ENCODE data around the gene DERA.
A peak's percentile ranks its signal among the peaks of the same experiment; 100 is the strongest.
"Not testable (repeated sequence)": the region's sequence is repeated elsewhere in the genome, so short reads cannot be mapped to it uniquely, and the experiment has no call there.

DERA gene

GRCh38 chr12:15910864-15911721, at the start of gene DERA:
Gene DERA, plus strand, starts transcription at chr12:15911332. Its CDS starts 52 bp downstream, at chr12:15911384.
- DNase-seq: peak; percentile 72 to 77

GRCh38 chr12:15861404-15861803, 49.7 kb upstream of the DERA start:
- DNase-seq: no peak

GRCh38 chr12:15862840-15863239, 48.3 kb upstream of the DERA start:
- no peak for DNase-seq

GRCh38 chr12:15863372-15863771, 47.8 kb upstream of the DERA start:
- no peak for DNase-seq

GRCh38 chr12:15863984-15864383, 47.1 kb upstream of the DERA start:
- peak; percentile 60 to 62 for DNase-seq

- no peak for DNase-seq
Observed at GRCh38 chr12:15868186-15868585, 42.9 kb upstream of the DERA start.

GRCh38 chr12:15873556-15873955, 37.6 kb upstream of the DERA start:
- DNase-seq: no peak

- DNase-seq: not testable (repeated sequence)
Observed at GRCh38 chr12:15874556-15875145, 36.5 kb upstream of the DERA start.

- no peak for DNase-seq
Observed at GRCh38 chr12:15875863-15876262, 35.3 kb upstream of the DERA start.

GRCh38 chr12:15879413-15879812, 31.7 kb upstream of the DERA start:
- no peak for DNase-seq

- no peak for DNase-seq
Observed at GRCh38 chr12:15880721-15881120, 30.4 kb upstream of the DERA start.

GRCh38 chr12:15882118-15882971, 28.8 kb upstream of the DERA start, which contains the start of gene STRAP:
Gene STRAP, plus strand, starts transcription at chr12:15882387. Its CDS starts 321 bp downstream, at chr12:15882708.
- DNase-seq: peak; percentile 95 to 99

GRCh38 chr12:15883536-15883935, 27.6 kb upstream of the DERA start:
- no peak for DNase-seq

- DNase-seq: no peak
Observed at GRCh38 chr12:15886372-15887042, 24.6 kb upstream of the DERA start.

GRCh38 chr12:15887043-15887817, 23.9 kb upstream of the DERA start:
- DNase-seq: no peak

GRCh38 chr12:15892645-15893259, 18.4 kb upstream of the DERA start:
- DNase-seq: no peak

- DNase-seq: no peak
Observed at GRCh38 chr12:15893260-15893659, 17.9 kb upstream of the DERA start.

GRCh38 chr12:15896867-15897266, 14.3 kb upstream of the DERA start:
- DNase-seq: no peak

GRCh38 chr12:15897433-15897832, 13.7 kb upstream of the DERA start:
- DNase-seq: no peak

GRCh38 chr12:15899282-15899870, 11.8 kb upstream of the DERA start:
- DNase-seq: peak; percentile 17 to 44

GRCh38 chr12:15904378-15904920, 6.7 kb upstream of the DERA start:
- DNase-seq: no peak

Measured in inflammatory macrophage treated with lipopolysaccharide for 1 hour (primary cell).